Measurements from ENCODE around the gene HMGN4. TPM values are rescaled to one million over a fixed set of nuclear protein-coding genes. Genes with fewer than 3 reads are reported as not detected.
A peak's percentile ranks its signal among the peaks of the same experiment; 100 is the strongest.

Gene HMGN4
- total and polyA plus RNA-seq, 9 of the 15 experiments (the other 6 are each of a cell fraction or from before 2014, with no cell fraction given) = 35.4 to 134 (median 94.1) TPM

- ATAC-seq (peak; percentile 67), DNase-seq (ENCODE audit: extremely low read depth in 1 of 4, low spot score in 3 of 4) (peak; percentile 75 to 95 (median 81)), FAIRE-seq (peak; percentile 86)
- TSS peak; percentile 97 for BruUV-seq (replicated peaks)
- Histone ChIP-seq H3K36me3 (ENCODE audit: control insufficient read depth, insufficient read depth, low read length) (no peaks in the 10 kb centered on the region), H3K9me3 (replicated peaks; ENCODE audit: control insufficient read depth, insufficient read depth, low read depth, low read length) (no peaks in the 10 kb centered on the region), H3K9ac (ENCODE audit: insufficient read depth in 1 of 2, low read depth in 2 of 2, low read length in 2 of 2) (peak overlapping the region; percentile 45 to 86; a peak in 3 of 4 replicates), H3K4me3 (peak overlapping the region; percentile 51), H3K9me1 (ENCODE audit: control insufficient read depth, insufficient read depth, low read length) (no peaks in the 10 kb centered on the region), H3K4me2 (ENCODE audit: insufficient read depth, low read length) (peak overlapping the region; percentile 87), H4K20me1 (replicated peaks; ENCODE audit: control insufficient read depth, insufficient read depth, low read length) (no peaks in the 10 kb centered on the region; the same call in 1 of the 2 replicates), H3K4me1 (replicated peaks in 1 of 2; ENCODE audit: control insufficient read depth in 2 of 2, insufficient read depth in 2 of 2, low read length in 2 of 2) (peaks cover 0 to 19% of the 10 kb centered on the region in 2 experiments; a peak in 3 of 5 replicates), H3K79me2 (ENCODE audit: control insufficient read depth, insufficient read depth, low read length) (no peaks in the 10 kb centered on the region), H3K27ac (ENCODE audit: extremely low read depth, low read depth, low read length) (peak overlapping the region; percentile 35), H2AFZ (ENCODE audit: low read depth, low read length) (peak overlapping the region; percentile 61; the same call in 1 of the 2 replicates), H3K27me3 (ENCODE audit: control insufficient read depth in 2 of 2, insufficient read depth in 2 of 2, low read length in 2 of 2) (no peaks in the 10 kb centered on the region)
- intact Hi-C loops (cut with micrococcal nuclease) = loop anchor here (1.0 to 10.0 kb wide), 4 partner anchors 12 to 1128 kb away; partner anchors contain the start of genes ABT1 and ZNF184
- POLR2A ChIA-PET = interaction anchor here (0.6 to 6.8 kb wide), 12 partner anchors 12 to 524 kb away, joined by 3 to 70 read pairs (median 4); partner anchors contain the start of gene HMGN4
- CTCF ChIA-PET (ENCODE audit: low intra/inter-chr PET ratio) = no interaction called here
- in situ Hi-C loops (cut with MboI) = loop anchor here (25.0 kb wide), 1 partner anchor 369 kb away; a partner anchor contains a TSS
- 3% methylated on average over 16 of the region's 16 CpGs for WGBS (ENCODE audit: insufficient coverage, low coverage, missing lambda C conversion rate)
- no peak for TF ChIP-seq NCOR1 (IDR thresholded peaks at IDR 0.05)
- peak; percentile 21 to 92; a peak in 2 of 4 replicates for TF ChIP-seq FOXK2 (conservative IDR thresholded peaks at IDR 0.05 in 1 of 2, IDR thresholded peaks at IDR 0.05 in 1 of 2; ENCODE audit: low read depth in 2 of 2)
- TF ChIP-seq STAT5B (CRISPR knock-in tag; IDR thresholded peaks at IDR 0.05) = no peak
- TF ChIP-seq RBM15 (IDR thresholded peaks at IDR 0.05; ENCODE audit: insufficient read depth, low read length) = no peak
- peak; percentile 81 for TF ChIP-seq MEF2A (IDR thresholded peaks at IDR 0.05; ENCODE audit: control insufficient read depth, low read depth, low read length)
- TF ChIP-seq ARID4B (CRISPR knock-in tag; IDR thresholded peaks at IDR 0.05) = no peak
- TF ChIP-seq ZC3H11A (IDR thresholded peaks at IDR 0.05; ENCODE audit: low read depth, low read length) = 0 out of 2 replicates have a peak, but pooled peaks have one; percentile 66
- TF ChIP-seq SAP30 (IDR thresholded peaks at IDR 0.05; ENCODE audit: borderline replicate concordance, insufficient read depth, low read depth, low read length, poor library complexity, severe bottlenecking) = no peak
- peak; percentile 80; the same call in 1 of the 2 replicates for TF ChIP-seq FOXP4 (CRISPR knock-in tag; IDR thresholded peaks at IDR 0.05; ENCODE audit: borderline replicate concordance)
- TF ChIP-seq ZNF23 (CRISPR knock-in tag; IDR thresholded peaks at IDR 0.05) = no peak
- TF ChIP-seq ZNF589 (CRISPR knock-in tag; IDR thresholded peaks at IDR 0.05; ENCODE audit: low read depth) = peak; percentile 67; the same call in 1 of the 2 replicates
- TF ChIP-seq HIVEP1 (CRISPR knock-in tag; IDR thresholded peaks at IDR 0.05) = no peak
- no peak for TF ChIP-seq PTTG1 (tag; IDR thresholded peaks at IDR 0.05; ENCODE audit: low read depth)
Observed at GRCh38 chr6:26556263-26557070, 18.3 kb downstream of the HMGN4 start.

Measured in K562 (cell line).